ENCODE measurements around the gene KLK4. TPM values are rescaled to one million over a fixed set of nuclear protein-coding genes. Genes with fewer than 3 reads are reported as not detected.

Gene KLK4, protein sequence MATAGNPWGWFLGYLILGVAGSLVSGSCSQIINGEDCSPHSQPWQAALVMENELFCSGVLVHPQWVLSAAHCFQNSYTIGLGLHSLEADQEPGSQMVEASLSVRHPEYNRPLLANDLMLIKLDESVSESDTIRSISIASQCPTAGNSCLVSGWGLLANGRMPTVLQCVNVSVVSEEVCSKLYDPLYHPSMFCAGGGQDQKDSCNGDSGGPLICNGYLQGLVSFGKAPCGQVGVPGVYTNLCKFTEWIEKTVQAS
- polyA plus RNA-seq (ENCODE audit: insufficient read length in 10 of 10) = not detected
- long read RNA-seq, donor 1 = 0 reads
- long read RNA-seq, donor 2 = 0 reads
- long read RNA-seq, donor 3 = 0 reads
- long read RNA-seq, donor 4 = 0 reads
- long read RNA-seq, donor 5 = 0 reads
- long read RNA-seq, donor 6 = 0 reads
- long read RNA-seq, donor 7 = 0 reads
- long read RNA-seq, donor 8 = 0 reads
- long read RNA-seq, donor 9 = 0 reads

DNA sequence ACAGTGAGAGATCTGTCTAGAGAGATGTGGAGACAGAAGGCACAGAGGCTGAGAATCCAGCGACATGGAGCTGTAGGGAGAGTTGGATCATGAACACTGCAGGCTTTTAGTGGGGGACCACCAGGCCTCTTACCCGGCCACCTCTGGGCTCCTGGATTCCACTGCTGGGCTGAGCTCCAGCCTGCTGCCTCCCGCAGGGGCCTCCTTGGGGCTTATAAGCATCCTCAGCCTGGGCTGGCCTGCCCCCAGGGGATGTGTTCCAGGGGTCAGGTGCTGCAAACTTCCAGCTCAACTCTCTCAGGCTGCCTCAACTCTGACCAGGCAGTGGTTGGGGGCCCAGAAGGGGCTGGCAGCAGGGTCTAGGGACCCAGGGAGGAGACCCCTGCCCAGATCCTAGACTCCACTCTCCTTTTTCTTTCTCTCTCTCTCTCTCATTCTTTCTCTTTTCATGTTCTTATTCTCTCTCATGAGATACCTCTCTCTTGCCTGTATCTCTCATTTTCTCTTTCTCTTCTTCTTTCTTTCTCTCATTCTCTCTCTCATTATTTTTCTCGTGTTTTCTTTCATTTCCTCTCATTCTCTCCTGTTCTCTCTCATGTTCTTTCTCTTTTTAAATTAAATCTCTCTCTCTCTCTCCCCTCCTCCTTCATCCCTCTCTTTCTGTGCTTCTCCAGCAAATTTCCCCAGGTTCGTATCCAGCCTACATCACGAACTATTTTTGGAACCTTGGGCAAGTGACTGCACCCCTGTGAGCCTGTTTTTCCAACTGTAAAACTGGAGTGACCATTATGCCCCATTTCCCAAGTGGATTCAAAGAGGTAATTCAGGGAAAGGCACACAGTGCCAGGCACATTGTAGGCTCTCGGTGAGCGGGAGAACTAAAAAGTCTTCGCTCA is at the start of gene KLK4:
KLK4 (minus strand) TSS at position 190 of the 896 bp plus-strand sequence. CDS start 657 bp downstream, outside the sequence.
- DNase-seq = no peak

DNA sequence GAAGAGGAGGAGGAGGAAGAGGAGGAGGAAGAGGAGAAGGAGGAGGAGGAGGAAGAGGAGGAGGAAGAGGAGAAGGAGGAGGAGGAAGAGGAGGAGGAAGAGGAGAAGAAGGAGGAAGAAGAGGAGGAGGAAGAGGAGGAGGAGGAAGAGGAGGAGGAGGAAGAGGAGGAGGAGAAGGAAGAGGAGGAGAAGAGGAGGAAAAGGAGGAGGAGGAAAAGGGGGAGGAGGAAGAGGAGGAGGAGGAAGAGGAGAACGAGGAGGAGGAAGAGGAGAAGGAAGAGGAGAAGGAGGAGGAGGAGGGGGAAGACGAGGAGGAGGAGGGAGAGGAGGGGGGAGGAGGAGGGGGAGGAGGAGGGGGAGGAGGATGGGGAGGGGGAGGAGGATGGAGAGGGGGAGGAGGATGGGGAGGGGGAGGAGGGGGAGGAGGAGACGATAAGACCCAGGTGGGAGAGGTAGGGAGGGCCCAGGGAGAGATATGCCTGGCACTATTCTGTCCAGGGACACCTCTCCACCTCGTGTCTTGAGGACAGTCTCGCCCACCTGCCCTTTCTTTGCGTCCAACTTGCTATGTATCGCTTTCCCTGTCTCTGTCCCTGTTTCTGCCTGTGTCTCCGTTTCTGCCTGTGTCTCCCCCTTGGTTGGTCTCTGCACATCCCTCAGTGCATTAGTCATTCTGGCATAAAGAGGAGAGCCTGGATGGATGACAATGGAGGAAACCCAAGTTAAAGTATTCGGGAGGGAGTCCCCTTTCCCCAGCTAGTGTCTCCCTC is 48.7 kb upstream of the KLK4 start:
- DNase-seq = no peak

DNA sequence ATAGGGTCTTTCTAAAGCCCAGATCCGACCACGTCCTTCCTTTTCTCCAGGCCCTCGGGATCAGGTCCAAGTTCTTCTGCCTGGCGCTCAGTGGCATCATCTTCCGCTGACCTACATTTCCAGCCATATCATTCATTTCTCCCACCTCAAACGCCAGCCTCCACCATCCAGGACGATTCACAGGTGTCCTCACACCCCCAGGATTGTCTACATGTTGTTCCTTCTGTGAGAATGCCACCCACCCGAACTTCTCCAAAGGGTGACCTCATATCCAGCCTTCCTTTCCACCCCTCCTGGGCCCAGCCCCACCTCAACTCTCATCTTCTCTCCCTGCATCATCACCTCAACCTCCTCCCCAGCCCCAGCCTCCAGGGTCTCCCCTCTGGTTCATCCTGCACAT is 46.4 kb upstream of the KLK4 start:
- no peak for DNase-seq

DNA sequence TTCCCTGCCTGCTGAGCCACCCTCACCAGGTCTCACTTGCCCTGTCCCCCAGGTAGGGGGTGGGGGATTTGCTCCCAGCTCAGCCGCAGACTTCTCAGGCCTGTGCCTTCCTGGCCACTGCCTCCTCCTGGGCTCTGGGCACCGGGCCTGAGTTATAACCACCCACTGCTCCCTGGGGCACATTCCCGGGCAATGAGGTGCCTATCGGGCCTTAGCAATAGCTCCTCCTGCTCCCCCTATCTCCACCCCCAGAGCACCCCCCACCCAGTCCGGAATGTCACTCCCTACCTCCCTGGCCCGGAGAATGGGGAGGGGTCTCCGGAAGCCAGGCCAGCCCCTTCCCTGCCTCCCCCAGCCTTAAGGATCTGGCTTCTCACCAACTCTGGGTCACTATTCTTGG is 41.7 kb upstream of the KLK4 start, which contains the start of gene KLK5:
KLK5 (minus strand) TSS at position 129 of the 400 bp plus-strand sequence. CDS start 381 bp downstream, outside the sequence.
- no peak for DNase-seq

DNA sequence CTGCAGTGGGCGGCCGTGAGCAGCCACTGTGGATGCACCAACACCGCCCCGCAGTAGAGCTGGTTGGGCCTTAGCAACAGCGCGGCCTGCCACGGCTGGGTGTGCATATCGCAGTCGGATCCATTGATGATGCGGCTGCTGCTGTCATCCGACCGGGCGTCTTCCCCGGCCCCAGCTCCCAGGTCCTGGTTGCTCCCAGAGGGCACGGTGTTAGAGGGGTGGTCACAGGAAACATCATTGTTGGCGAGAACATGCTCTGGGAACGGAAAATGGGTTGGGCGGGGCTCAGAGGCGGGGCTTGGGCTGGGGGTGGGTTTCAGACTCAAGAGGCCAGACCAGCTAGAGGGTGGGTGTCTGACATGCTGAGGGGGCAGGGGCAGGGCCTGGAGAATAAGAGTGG is 38.7 kb upstream of the KLK4 start:
- no peak for DNase-seq

DNA sequence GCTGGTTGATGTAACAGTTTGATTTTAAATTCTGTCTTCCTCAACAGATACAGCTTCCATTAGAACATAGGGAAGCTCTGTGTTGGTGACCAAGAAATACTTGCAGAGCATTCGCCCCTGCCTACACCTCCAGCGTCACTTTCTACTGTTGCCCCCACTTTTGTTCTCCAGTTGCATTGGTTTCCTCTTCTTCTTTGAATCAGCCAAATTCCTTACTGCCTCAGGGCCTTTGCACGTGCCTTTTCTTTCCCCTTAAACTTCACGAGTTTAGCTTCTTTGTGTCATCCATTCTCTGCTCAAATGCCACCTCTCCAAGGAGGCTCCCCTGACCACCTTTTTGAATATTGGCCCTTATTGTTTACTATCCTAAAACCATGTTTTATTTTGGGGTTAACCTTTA is 35.9 kb upstream of the KLK4 start:
- DNase-seq = no peak

DNA sequence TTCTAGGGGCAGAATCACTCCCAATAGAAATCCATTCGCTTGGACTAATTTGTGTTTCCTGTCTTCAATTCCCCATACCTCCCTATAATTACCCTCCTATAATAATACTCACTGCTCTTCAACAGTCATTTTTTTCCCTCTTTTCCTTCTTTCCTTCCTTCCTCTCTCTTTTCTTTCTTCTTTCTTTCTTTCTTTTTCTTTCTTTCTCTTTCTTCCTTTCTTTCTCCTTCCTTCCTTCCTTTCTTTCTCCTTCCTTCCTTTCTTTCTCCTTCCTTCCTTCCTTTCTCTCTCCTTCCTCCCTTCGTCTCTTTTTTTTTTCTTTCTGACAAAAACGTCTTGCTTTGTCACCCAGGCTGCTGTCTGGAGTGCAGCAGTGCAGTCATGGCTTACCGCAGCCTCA is 33.6 kb upstream of the KLK4 start:
- DNase-seq = no peak

DNA sequence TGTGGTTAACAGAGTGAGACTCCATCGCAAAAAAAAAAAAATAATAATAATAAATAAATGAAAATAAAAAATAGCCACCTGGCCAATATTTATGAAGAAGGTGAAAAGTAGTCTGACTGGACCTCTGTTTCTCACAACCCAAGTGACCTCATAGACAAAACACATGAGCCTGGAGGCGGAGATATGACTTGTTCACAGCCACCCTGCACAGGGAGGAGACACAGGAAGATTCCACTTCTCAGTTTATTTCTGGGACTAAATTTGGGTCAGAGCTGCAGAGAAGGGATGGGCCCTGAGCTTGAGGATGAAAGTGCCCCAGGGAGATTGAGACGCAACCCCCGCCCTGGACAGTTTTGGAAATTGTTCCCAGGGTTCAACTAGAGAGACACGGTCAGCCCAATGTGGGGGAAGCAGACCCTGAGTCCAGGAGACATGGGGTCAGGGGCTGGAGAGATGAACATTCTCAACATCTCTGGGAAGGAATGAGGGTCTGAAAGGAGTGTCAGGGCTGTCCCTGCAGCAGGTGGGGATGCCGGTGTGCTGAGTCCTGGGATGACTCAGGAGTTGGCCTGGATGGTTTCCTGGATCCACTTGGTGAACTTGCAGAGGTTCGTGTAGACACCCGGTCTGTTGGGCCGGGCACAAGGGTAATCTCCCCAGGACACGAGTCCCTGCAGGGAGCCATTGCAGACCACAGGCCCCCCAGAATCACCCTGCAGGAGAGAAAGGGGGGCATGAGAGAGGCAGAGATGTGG is 32.1 kb upstream of the KLK4 start:
- DNase-seq = no peak

DNA sequence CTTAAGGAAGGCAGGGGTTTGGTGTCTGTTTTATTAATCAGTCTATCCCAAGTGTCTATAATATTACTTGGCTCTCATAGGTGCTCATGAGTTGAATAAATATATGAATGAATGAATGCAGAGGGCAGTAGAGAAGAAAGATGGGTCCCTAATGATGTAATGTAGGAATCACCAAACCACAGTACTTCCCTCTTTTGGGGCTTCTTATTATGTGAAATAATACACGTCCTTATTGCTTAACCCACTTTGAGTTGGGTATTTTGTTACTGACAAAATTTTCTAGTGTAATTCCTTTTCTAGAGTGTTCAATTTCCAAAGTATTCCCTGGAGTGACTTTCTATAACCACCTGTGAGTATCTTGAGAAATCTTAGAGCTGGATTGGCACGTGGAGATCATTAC is 28.4 kb upstream of the KLK4 start:
- no peak for DNase-seq

DNA sequence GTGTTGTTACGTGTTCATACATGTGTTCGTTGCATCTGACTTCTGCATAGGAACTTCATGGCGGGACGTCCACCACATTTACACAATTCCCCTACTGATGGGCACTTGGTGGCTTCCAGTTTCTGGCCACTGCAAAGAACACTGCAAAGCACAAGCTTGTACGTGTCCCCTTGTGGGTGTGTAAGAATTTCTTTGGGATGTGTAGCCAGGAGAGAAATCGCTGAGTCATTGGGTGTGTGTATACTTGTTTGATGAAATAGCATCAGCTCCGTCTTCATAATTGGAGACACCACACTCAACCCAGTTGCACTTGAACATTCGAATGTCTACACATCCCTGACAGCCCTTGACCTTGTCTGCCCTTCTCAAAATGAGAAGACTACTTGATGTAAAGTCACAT is 22.4 kb upstream of the KLK4 start:
- no peak for DNase-seq

DNA sequence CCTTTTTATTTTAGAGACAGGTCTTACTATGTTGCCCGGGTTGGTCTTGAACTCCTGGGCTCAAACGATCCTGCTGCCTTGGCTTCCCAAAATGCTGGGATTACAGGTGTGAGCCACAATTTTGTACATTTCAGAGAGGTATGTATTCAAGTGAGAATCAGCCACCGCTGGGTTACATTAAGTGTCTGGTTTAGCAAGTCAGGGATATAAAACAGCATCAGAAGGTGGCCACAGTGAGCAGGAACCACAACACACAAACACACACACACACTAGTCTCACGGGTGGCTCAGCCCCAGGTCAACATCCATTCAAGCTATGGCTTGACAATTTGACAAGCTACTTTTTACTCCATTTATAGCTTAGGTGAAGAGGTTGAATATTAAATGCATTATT is 21.5 kb upstream of the KLK4 start:
- no peak for DNase-seq

DNA sequence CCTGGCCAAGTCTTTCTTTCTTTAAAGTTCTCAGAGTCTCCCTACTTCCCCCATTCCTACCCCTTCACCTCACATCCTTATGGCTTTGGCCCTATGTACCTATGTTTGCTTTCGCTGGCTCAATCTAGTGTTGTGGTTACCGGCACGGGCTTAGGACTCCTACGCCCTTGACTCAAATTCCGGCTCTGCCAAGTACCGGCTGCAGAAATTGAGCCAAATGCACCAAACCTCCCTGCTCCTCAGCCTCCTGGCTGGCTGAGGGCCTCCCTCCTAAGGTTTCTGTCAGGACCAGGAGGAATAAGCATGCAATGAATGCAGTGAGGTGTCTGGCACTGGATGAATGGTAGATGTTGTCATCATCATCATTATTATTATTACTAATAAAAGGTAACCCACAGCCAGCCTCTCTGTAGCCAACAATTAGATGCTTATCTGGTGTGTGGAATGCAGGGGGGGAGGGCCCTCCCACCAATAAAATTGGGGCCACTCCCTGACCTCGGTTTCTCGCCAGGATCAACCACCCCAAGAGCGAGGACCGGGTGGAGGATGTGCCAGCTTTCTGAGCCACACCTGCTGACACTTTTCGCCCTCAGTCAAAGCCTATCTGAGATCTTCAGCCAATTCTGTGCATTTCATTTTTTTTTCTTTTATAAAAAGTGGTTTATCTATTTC is 21.0 kb upstream of the KLK4 start:
- no peak for DNase-seq

DNA sequence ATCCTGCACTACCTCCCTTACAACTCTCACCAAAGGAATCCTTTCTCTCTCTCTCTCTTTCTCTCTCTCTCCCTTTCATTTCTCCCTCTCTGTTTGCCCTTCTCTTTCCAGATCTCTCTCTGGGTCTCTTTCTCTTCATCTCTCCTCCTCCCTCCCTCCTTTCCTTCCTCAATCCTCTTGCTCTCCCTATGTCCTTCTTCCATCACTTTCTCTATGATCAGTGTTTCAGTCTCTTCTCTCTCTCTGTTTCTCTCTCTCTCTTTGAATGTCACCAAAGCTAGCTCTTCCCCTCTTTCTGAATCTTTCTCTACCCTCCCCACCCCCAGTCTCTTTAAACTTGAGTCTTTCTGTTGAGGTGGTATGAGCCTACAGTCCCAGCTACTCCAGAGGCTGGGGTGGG is 19.8 kb upstream of the KLK4 start:
- DNase-seq = no peak

DNA sequence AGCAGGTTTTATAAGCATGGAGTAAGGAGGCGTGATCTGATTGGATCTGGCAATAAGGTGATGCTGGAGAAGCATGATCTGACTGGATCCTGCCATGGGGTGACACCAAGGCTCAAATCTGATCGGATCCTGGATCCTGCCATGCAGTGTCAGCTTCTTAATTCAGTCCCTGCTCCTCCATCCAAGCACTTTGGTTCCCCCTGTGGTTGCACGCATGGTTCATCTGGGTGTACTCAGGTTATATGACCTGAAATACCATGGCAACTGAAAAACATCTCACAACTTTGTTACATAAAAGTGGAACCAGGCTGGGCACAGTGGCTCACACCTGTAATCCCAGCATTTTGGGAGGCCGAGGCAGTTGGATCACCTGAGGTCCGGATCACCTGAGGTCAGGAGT is 17.6 kb upstream of the KLK4 start:
- DNase-seq = no peak

DNA sequence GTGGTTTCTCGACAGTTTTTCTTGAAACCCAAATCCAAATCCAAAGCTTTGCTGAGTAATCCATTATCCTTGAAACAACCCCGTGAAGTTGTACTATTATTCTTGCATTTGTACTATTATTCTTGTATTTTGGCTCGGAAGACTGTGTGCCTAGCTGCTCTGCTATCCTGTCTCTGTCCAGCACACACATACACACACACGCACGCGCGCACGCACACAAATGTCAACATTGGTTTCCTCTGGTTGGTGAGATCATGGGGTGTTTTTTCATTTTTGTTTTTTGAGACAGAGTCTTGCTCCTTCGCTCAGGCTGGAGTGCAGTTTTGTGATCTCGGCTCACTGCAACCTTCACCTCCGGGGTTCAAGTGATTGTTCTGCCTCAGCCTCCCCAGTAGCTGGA is 14.9 kb upstream of the KLK4 start:
- DNase-seq = no peak

DNA sequence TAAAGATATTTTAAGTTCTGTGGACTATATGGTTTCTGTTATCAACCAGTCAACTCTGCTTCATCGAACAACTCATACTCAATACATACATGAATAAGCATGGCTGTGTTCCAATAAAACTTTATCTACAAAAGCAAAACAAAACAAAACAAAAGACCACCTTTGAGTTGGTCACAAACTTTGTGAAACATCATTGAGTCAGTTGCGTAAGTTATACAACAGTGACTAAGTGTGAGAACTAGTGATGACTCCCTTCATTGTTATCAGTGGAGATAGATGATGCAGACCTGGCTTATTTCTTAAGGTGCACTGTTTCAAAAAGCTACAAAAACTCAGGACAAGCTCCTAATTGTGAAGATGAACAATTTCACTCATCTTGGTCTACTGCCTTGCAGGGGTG is 14.5 kb upstream of the KLK4 start:
- DNase-seq = no peak

DNA sequence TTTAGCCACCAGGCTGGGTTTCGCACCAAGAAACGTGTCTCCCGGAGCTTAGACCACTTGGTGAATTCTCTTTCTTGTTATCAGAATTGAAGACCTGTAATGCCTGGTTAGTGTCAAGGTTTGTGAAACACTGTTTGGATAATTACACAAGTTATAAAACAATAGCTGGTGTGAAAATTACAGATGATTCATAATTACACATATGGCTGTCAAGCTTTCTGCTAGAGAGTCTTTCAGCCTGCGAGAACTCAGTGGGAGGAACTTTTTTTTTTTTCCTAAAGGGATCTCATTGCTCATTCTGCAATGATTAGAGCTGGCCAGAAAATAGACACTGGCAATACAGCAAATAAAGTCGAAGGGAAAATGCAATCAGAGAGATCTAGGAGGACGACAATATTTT is 13.4 kb upstream of the KLK4 start:
- no peak for DNase-seq

DNA sequence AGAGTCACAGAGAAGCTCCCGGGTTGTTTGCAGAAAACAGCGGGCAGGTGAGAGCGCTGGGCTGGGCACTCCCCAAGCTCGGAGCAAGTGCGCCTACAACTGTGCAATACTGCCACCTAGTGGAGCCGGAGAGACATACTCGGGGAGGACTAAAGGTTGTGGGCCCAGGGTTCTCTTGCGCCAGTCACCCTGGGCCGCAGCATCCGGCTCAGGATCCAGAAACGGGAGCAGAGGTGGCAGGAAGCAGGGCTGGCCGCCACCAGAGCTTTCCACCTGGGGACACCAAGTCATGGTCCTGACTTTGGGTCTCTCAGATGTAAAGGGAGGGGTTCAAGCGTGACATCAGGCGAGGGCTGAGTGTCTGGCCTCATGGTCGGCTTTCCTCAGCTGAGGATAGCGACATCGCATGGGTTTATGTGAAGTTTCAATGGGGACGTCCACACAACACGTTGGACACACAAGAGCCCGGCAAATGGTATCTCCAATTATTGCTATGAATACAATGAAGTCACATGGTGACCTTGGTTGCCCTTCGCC is 11.2 kb upstream of the KLK4 start:
- peak; percentile 54 to 80 (median 75) for DNase-seq

DNA sequence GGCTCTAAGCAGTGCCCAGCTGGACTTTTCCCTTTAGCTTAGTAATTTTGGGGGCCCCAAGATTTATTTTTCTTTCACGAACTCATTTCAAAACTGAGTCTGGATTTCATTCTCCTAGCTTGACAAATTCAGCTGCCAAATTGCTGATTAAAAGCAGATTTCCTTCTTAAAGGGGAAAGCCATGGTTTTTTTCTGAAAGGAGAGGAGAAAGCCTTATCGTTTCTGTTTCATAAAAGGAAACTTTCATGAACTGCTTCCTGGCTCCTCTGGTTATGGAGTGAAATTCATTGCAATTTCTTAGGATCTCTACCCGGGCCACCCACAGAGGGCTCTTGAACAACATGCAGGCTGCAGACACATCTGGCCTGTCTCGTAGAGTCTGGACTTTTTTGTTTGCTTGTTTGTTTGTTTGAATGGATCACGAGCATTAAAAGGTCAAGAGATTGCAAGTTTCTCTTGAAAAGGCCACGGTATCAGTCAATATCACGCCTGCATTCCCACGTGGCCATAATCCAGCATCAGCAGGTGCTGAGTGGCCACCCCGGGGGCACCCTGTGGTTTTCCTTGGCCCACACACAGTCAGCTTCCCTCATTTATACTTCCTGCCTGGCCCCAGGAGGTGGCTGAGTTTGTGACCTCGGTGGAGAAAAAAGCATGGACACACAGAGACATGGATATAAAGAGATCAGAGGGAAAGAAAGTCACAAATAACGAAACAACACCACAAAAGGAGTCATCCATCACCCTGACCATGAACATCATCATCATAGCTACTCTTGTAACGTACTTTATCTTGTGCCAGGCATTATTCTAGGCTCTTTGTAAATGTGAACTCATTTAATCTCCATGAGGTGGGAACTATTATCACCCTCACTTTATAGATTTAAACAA is 10.5 kb upstream of the KLK4 start:
- DNase-seq = peak in 1 of 3 donors; percentile 30
